HEK293 (cell line): Measurements from ENCODE around the gene MLX.
"Not testable (repeated sequence)": the region's sequence is repeated elsewhere in the genome, so short reads cannot be mapped to it uniquely, and the experiment has no call there.

Source experiments
- CTCF ChIA-PET: fragments of 350-600 bp; formaldehyde crosslinking; extraction: SDS; loops from one replicate; lab custom pipeline; 2021; ENCODE audit warnings: antibody characterized with exemption; lab: Yijun Ruan, JAX
- POLR2A ChIA-PET: fragments of 300-600 bp; formaldehyde crosslinking; extraction: SDS; loops from one replicate; lab custom pipeline; 2020; ENCODE audit warnings: antibody characterized with exemption, inconsistent platforms; lab: Yijun Ruan, JAX
- H3K27ac ChIP-seq: fragments of 200-500 bp; sonication (Bioruptor generic); 2 replicates; pipeline ENCODE4 v1.5.1; 2014; ENCODE audit warnings: low read depth, low read length, control low read depth, inconsistent platforms; ENCODE audit errors: extremely low read depth
- H3K36me3 ChIP-seq, 2 experiments: fragments of 200-500 bp in 1 of 2; sonication (Bioruptor generic) in 1 of 2; 1 replicate in 1 of 2; 2 replicates in 1 of 2; pipeline ENCODE4 v1.5.1; 2014 to 2017; ENCODE audit warnings: inconsistent platforms in 2 of 2, low read length in 2 of 2; ENCODE audit not compliant: control insufficient read depth in 2 of 2, insufficient read depth in 1 of 2
- H3K4me1 ChIP-seq: fragments of 200-500 bp; sonication (Bioruptor generic); 2 replicates; pipeline ENCODE4 v1.5.1; 2014; ENCODE audit warnings: mild to moderate bottlenecking, low read length, inconsistent platforms; ENCODE audit not compliant: control insufficient read depth, insufficient read depth
- H3K4me3 ChIP-seq: 2 replicates; pipeline ENCODE4 v1.5.1; 2011; ENCODE audit warnings: low read depth, mild to moderate bottlenecking, control low read depth, low read length, moderate library complexity
- H3K9me3 ChIP-seq: fragments of 200-500 bp; sonication (Bioruptor generic); 2 replicates; pipeline ENCODE4 v1.5.1; 2014; ENCODE audit warnings: low read depth, low read length, inconsistent platforms; ENCODE audit not compliant: control insufficient read depth, insufficient read depth
- GLIS1 ChIP-seq: fragments of 450-650 bp; formaldehyde crosslinking; IDR thresholded peaks from 2 replicates; pipeline ENCODE4 v1.5.1; 2016; ENCODE audit warnings: missing biosample characterization, missing genetic modification characterization
- KLF1 ChIP-seq: fragments of 450-650 bp; formaldehyde crosslinking; IDR thresholded peaks from 2 replicates; pipeline ENCODE4 v1.5.1; 2016; ENCODE audit warnings: missing biosample characterization, missing genetic modification characterization
- SP2 ChIP-seq: fragments of 450-650 bp; formaldehyde crosslinking; IDR thresholded peaks from 2 replicates; pipeline ENCODE4 v1.5.1; 2016; ENCODE audit warnings: missing biosample characterization, missing genetic modification characterization
- ZFP69B ChIP-seq: fragments of 450-650 bp; formaldehyde crosslinking; IDR thresholded peaks from 2 replicates; pipeline ENCODE4 v1.5.1; 2016; ENCODE audit warnings: missing biosample characterization, missing genetic modification characterization
- ZNF121 ChIP-seq: fragments of 450-650 bp; formaldehyde crosslinking; IDR thresholded peaks from 2 replicates; pipeline ENCODE4 v1.5.1; 2016; ENCODE audit warnings: missing biosample characterization, missing genetic modification characterization
- ZNF16 ChIP-seq: fragments of 450-650 bp; formaldehyde crosslinking; IDR thresholded peaks from 2 replicates; pipeline ENCODE4 v1.5.1; 2016; ENCODE audit warnings: low read depth, missing biosample characterization, missing genetic modification characterization
- ZNF302 ChIP-seq: fragments of 450-650 bp; formaldehyde crosslinking; IDR thresholded peaks from 2 replicates; pipeline ENCODE4 v1.5.1; 2016; ENCODE audit warnings: missing biosample characterization, missing genetic modification characterization, low read depth
- ZNF341 ChIP-seq: fragments of 450-650 bp; formaldehyde crosslinking; IDR thresholded peaks from 2 replicates; pipeline ENCODE4; 2016; ENCODE audit warnings: low read depth, missing biosample characterization, missing genetic modification characterization
- ZNF747 ChIP-seq: fragments of 450-650 bp; formaldehyde crosslinking; IDR thresholded peaks from 2 replicates; pipeline ENCODE4 v1.5.1; 2016; ENCODE audit warnings: missing biosample characterization, missing genetic modification characterization
- ZNF791 ChIP-seq: fragments of 450-650 bp; formaldehyde crosslinking; IDR thresholded peaks from 2 replicates; pipeline ENCODE4 v1.5.1; 2016; ENCODE audit warnings: missing biosample characterization, missing genetic modification characterization
- TF ChIP-seq, protein P1 (sequence below): fragments of 450-650 bp; formaldehyde crosslinking; IDR thresholded peaks from 2 replicates; pipeline ENCODE4 v1.5.1; 2016; ENCODE audit warnings: missing biosample characterization, missing genetic modification characterization
- TF ChIP-seq, protein P2 (sequence below): fragments of 450-650 bp; formaldehyde crosslinking; IDR thresholded peaks from 2 replicates; pipeline ENCODE4 v1.5.1; 2016; ENCODE audit warnings: missing biosample characterization, missing genetic modification characterization
- TF ChIP-seq, protein P3 (sequence below): fragments of 450-650 bp; formaldehyde crosslinking; IDR thresholded peaks from 2 replicates; pipeline ENCODE4 v1.5.1; 2016; ENCODE audit warnings: missing biosample characterization, missing genetic modification characterization

Gene MLX

DNA sequence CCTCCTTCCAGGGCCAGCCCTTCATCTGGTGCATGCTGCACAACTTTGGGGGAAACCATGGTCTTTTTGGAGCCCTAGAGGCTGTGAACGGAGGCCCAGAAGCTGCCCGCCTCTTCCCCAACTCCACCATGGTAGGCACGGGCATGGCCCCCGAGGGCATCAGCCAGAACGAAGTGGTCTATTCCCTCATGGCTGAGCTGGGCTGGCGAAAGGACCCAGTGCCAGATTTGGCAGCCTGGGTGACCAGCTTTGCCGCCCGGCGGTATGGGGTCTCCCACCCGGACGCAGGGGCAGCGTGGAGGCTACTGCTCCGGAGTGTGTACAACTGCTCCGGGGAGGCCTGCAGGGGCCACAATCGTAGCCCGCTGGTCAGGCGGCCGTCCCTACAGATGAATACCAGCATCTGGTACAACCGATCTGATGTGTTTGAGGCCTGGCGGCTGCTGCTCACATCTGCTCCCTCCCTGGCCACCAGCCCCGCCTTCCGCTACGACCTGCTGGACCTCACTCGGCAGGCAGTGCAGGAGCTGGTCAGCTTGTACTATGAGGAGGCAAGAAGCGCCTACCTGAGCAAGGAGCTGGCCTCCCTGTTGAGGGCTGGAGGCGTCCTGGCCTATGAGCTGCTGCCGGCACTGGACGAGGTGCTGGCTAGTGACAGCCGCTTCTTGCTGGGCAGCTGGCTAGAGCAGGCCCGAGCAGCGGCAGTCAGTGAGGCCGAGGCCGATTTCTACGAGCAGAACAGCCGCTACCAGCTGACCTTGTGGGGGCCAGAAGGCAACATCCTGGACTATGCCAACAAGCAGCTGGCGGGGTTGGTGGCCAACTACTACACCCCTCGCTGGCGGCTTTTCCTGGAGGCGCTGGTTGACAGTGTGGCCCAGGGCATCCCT, 23.5 kb upstream of the MLX start:
- Histone ChIP-seq H3K9me3 (no peaks in the 10 kb centered on the region), H3K4me3 (no peak overlapping the region), H3K4me1 (no peaks in the 10 kb centered on the region), H3K27ac (no peak overlapping the region), H3K36me3 (peaks cover 20 to 51% of the 10 kb centered on the region in 2 experiments; a peak in 2 of 3 replicates)
- ChIA-PET CTCF (interaction anchor here (1.5 kb wide), 1 partner anchor 11 kb away, joined by 3 read pairs; no protein-coding TSS in a partner anchor), POLR2A (interaction anchor here (0.8 to 1.1 kb wide), 2 partner anchors 13 to 16 kb away, joined by 3 to 5 read pairs; no protein-coding TSS in a partner anchor)
- TF ChIP-seq SP2 (tag by site-specific recombination) (no peak), ZFP69B (no peak), GLIS1 (tag by site-specific recombination) (no peak), ZNF121 (tag by site-specific recombination) (no peak), ZNF341 (tag by site-specific recombination) (no peak)
- TF ChIP-seq, protein P1, sequence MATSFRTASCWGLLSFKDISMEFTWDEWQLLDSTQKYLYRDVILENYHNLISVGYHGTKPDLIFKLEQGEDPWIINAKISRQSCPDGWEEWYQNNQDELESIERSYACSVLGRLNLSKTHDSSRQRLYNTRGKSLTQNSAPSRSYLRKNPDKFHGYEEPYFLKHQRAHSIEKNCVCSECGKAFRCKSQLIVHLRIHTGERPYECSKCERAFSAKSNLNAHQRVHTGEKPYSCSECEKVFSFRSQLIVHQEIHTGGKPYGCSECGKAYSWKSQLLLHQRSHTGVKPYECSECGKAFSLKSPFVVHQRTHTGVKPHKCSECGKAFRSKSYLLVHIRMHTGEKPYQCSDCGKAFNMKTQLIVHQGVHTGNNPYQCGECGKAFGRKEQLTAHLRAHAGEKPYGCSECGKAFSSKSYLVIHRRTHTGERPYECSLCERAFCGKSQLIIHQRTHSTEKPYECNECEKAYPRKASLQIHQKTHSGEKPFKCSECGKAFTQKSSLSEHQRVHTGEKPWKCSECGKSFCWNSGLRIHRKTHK (tag by site-specific recombination) = no peak
- TF ChIP-seq, protein P2, sequence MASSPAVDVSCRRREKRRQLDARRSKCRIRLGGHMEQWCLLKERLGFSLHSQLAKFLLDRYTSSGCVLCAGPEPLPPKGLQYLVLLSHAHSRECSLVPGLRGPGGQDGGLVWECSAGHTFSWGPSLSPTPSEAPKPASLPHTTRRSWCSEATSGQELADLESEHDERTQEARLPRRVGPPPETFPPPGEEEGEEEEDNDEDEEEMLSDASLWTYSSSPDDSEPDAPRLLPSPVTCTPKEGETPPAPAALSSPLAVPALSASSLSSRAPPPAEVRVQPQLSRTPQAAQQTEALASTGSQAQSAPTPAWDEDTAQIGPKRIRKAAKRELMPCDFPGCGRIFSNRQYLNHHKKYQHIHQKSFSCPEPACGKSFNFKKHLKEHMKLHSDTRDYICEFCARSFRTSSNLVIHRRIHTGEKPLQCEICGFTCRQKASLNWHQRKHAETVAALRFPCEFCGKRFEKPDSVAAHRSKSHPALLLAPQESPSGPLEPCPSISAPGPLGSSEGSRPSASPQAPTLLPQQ = no peak

DNA sequence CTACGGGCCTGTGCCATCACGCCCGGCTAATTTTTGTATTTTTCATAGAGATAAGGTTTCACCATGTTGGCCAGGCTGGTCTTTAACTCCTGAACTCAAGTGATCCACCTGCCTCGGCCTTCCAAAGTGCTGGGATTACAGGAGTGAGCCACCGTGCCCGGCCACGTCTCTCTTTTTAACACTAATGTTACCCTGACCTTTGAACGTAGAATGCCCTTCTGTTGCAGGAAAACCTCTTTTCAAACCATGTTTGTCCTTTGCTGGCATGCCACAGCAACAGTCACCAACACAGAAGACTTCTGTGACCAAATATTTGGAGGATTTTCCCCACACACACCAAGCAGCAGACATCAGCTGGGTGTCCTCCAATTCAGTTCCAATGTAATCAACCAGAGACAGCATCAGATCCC, 22.0 kb upstream of the MLX start:
- no peak overlapping the region for H3K4me3 ChIP-seq
- POLR2A ChIA-PET = interaction anchor here (1.0 kb wide), 1 partner anchor 9 kb away, joined by 3 read pairs; the partner anchor contains the start of gene NAGLU
- H3K27ac ChIP-seq = no peak overlapping the region
- TF ChIP-seq, protein P3, sequence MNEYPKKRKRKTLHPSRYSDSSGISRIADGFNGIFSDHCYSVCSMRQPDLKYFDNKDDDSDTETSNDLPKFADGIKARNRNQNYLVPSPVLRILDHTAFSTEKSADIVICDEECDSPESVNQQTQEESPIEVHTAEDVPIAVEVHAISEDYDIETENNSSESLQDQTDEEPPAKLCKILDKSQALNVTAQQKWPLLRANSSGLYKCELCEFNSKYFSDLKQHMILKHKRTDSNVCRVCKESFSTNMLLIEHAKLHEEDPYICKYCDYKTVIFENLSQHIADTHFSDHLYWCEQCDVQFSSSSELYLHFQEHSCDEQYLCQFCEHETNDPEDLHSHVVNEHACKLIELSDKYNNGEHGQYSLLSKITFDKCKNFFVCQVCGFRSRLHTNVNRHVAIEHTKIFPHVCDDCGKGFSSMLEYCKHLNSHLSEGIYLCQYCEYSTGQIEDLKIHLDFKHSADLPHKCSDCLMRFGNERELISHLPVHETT = no peak
- CTCF ChIA-PET = interaction anchor here (4.3 kb wide), 1 partner anchor 9 kb away, joined by 19 read pairs; the partner anchor contains the start of gene NAGLU
- peaks cover 4% of the 10 kb centered on the region; the same call in 1 of the 2 replicates for H3K4me1 ChIP-seq
- peaks cover 11 to 37% of the 10 kb centered on the region in 2 experiments; a peak in 2 of 3 replicates for H3K36me3 ChIP-seq
- H3K9me3 ChIP-seq = no peaks in the 10 kb centered on the region

DNA sequence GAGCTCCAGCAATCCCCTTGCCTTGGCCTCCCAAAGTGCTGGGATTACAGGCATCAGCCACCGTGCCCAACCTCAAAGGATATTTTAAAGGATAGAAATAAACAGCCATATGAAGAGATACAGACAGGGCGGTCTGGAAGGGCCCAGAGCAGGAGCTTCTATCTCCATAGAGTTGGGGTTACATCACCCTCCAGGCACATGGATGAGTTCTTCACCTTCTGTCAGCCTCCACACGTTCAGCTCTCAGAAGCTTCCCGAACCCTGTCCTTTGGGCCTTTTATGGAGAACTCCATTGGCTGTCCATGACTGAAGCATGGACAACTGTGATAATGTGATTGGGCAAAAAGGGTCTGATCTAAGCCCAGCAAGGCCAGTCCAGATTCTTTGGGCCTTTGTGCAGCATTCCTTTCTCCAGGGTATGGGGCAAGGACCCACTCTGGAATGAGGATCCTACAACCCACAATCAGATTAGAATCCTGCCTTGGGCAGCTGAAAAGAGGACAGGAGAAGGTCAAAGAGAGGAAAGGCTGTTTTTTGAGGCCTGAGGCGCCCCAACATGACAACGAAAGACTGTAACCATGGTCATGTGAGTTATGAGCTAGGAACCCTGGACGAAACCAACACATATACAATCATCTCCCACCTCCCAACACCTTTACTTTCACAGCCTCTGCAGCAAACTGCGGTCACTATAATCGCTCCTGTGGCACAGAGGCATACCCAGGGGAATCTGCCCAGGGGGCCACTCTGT, 21.0 kb upstream of the MLX start:
- ChIA-PET POLR2A (interaction anchor here (1.4 to 1.6 kb wide), 2 partner anchors 9 to 19 kb away, joined by 3 read pairs; no protein-coding TSS in a partner anchor), CTCF (interaction anchor here (4.3 kb wide), 1 partner anchor 10 kb away, joined by 19 read pairs; the partner anchor contains the start of gene NAGLU)

DNA sequence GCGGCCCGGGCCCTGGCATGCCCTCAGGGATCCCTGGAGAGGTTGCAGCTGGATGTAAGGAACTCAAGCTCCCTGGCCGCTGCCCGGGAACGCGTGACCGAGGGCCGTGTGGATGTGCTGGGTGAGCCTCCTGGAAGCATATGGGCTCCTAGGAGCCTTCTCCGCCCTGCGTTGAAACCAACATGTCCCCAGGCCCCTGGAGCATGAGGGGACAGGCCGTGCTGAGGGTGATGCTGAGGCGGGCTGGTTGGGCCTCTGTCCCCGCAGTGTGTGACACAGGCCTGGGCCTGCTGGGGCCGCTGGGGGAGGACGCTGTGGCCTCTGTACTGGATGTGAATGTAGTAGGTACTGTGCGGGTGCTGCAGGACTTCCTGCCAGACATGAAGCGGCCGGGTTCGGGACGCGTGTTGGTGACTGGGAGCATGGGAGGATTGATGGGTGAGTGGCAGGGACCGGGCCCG, 19.9 kb upstream of the MLX start:
- Histone ChIP-seq H3K36me3 (peaks cover 9 to 25% of the 10 kb centered on the region in 2 experiments; a peak in 2 of 3 replicates), H3K4me1 (peaks cover 4% of the 10 kb centered on the region; the same call in 1 of the 2 replicates), H3K4me3 (no peak overlapping the region), H3K9me3 (no peaks in the 10 kb centered on the region), H3K27ac (no peak overlapping the region)
- CTCF ChIA-PET = interaction anchor here (1.5 to 4.3 kb wide), 3 partner anchors 11 to 219 kb away, joined by 5 to 19 read pairs (median 5); partner anchors contain the start of gene NAGLU
- POLR2A ChIA-PET = interaction anchor here (0.6 to 2.0 kb wide), 6 partner anchors 7 to 1653 kb away, joined by 3 to 20 read pairs (median 4); partner anchors contain the start of genes NAGLU, RETREG3 and TUBG1
- TF ChIP-seq, protein P2 = no peak
- TF ChIP-seq ZNF747 (tag by site-specific recombination) (no peak), ZNF791 (tag by site-specific recombination) (no peak), ZNF302 (no peak), ZNF16 (tag by site-specific recombination) (no peak), KLF1 (tag by site-specific recombination) (no peak)

More for the DNA sequence above, 21.0 kb upstream of the MLX start:
- H3K4me3 ChIP-seq, H3K9me3 ChIP-seq, H3K4me1 ChIP-seq, H3K27ac ChIP-seq: not testable (repeated sequence)
- H3K36me3 ChIP-seq = peaks cover 9 to 34% of the 10 kb centered on the region in 2 experiments; a peak in 2 of 3 replicates
